GM23248 (cell line): Measurements from ENCODE around the gene PDCD4. TPM values are rescaled to one million over a fixed set of nuclear protein-coding genes. Genes with fewer than 3 reads are reported as not detected.

Experiments
- DNase-seq: peaks from one replicate; pipeline ENCODE4 v3.0.0-alpha.2; 2015
- H2AFZ ChIP-seq: fragments of 200-600 bp; sonication (generic); 2 replicates; pipeline ENCODE4 v1.6.1; 2016; ENCODE audit warnings: antibody characterized with exemption
- H3F3A ChIP-seq: fragments of 200-600 bp; sonication (generic); 2 replicates; pipeline ENCODE4 v1.6.1; 2016; ENCODE audit warnings: mild to moderate bottlenecking, antibody characterized with exemption, mixed run types; ENCODE audit not compliant: insufficient read depth
- H3K27ac ChIP-seq: fragments of 200-600 bp; sonication (generic); 2 replicates; pipeline ENCODE4 v1.5.1; 2016; ENCODE audit warnings: mild to moderate bottlenecking
- H3K27me3 ChIP-seq: fragments of 200-600 bp; sonication (generic); replicated peaks from 2 replicates; pipeline ENCODE4 v1.6.1; 2016; ENCODE audit warnings: mild to moderate bottlenecking; ENCODE audit not compliant: insufficient read depth
- H3K36me3 ChIP-seq: fragments of 200-600 bp; sonication (generic); 2 replicates; pipeline ENCODE4 v1.6.1; 2016; ENCODE audit warnings: low read depth, mild to moderate bottlenecking
- H3K4me1 ChIP-seq: fragments of 200-600 bp; sonication (generic); 2 replicates; pipeline ENCODE4 v1.6.1; 2016; ENCODE audit warnings: mild to moderate bottlenecking; ENCODE audit not compliant: insufficient read depth
- H3K4me2 ChIP-seq: fragments of 200-600 bp; sonication (generic); one replicate; pipeline ENCODE4 v1.6.1; 2016; ENCODE audit warnings: mild to moderate bottlenecking; ENCODE audit not compliant: unreplicated experiment
- H3K4me3 ChIP-seq: fragments of 200-600 bp; sonication (generic); 2 replicates; pipeline ENCODE4 v1.5.1; 2016; ENCODE audit warnings: mild to moderate bottlenecking
- H3K79me2 ChIP-seq: fragments of 200-600 bp; sonication (generic); 2 replicates; pipeline ENCODE4 v1.6.1; 2016; ENCODE audit warnings: mild to moderate bottlenecking; ENCODE audit not compliant: insufficient read depth
- H3K9ac ChIP-seq: fragments of 200-600 bp; sonication (generic); 2 replicates; pipeline ENCODE4 v1.6.1; 2016; ENCODE audit warnings: mild to moderate bottlenecking
- H3K9me2 ChIP-seq: fragments of 200-600 bp; sonication (generic); 2 replicates; pipeline ENCODE4 v1.6.1; 2016; ENCODE audit warnings: mixed run types, mild to moderate bottlenecking, moderate library complexity; ENCODE audit not compliant: insufficient read depth
- H3K9me3 ChIP-seq: fragments of 200-600 bp; sonication (generic); one replicate; pipeline ENCODE4 v1.6.1; 2017; ENCODE audit warnings: low read depth
- H4K20me1 ChIP-seq: fragments of 200-600 bp; sonication (generic); 2 replicates; pipeline ENCODE4 v1.6.0; 2016; ENCODE audit not compliant: insufficient read depth
- EZH2 ChIP-seq: fragments of 200-600 bp; sonication (generic); IDR thresholded peaks from 2 replicates; pipeline ENCODE4 v1.6.1; 2018; ENCODE audit warnings: antibody characterized with exemption, mild to moderate bottlenecking; ENCODE audit not compliant: insufficient read depth, poor library complexity, severe bottlenecking
- EZH2phosphoT487 ChIP-seq: fragments of 200-600 bp; sonication (generic); IDR thresholded peaks from 2 replicates; pipeline ENCODE4 v1.6.1; 2018; ENCODE audit warnings: antibody characterized with exemption, moderate library complexity, mild to moderate bottlenecking, low read depth; ENCODE audit not compliant: insufficient read depth
- WGBS, 2 experiments: methylation state at CpG; one replicate each; pipeline ENCODE4 v1.1.6; 2015 to 2017; ENCODE audit warnings: low lambda C conversion rate in 2 of 2, low coverage in 1 of 2; ENCODE audit errors: missing lambda C conversion rate in 2 of 2; 5-methylcytosine and 5-hydroxymethylcytosine counted together
- in situ Hi-C: fragments of 300-500 bp; cut with MboI; formaldehyde crosslinking; loops from 2 replicates; pipeline ENCODE4 v1.15.0; 2020
- polyA plus RNA-seq: library from polyadenylated mRNA; unstranded; fragments of >200 nt; fragmentation: Nextera tagmentation; extraction: Ambion mirVana; gene quantifications from 2 replicates; pipeline ENCODE4 v1.2.1, GENCODE V29; 2016
- total RNA-seq: library from RNA; depleted of rRNA; stranded (reverse); fragments of >200 nt; shearing (Covaris generic); gene quantifications from 2 replicates; pipeline ENCODE4 v1.2.3, GENCODE V29; 2014

Gene PDCD4
- total and polyA plus RNA-seq, 2 experiments from 2014 or later = 49.9 to 175 TPM

DNA sequence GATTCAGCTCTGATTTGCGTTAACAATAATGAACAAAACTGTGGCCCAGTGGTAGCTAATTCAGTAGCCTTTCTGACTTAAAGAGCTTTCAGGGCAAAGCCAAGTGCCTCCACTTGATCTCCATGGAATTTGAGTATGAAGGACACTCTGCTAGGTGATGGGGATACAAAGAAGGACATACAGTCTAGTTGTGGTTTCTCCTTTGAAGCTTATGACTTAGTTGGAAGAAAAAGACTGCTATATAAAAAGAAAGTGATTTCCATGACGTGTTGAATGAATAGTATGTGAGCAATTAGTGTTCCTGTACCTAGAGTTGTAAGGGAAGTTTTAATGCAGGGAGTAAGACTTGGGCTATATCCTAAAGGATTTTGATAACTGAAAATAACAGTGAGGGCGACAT, 8.3 kb downstream of the PDCD4 start:
- DNase-seq = no peak
- Histone ChIP-seq H3K27me3 (no peaks in the 10 kb centered on the region), H3K4me1 (peaks cover under 1% of the 10 kb centered on the region; the same call in 1 of the 2 replicates), H3K9ac (no peak overlapping the region), H2AFZ (no peak overlapping the region), H3K27ac (no peak overlapping the region), H4K20me1 (0 out of 2 replicates have a peak, but pooled peaks cover 5% of the 10 kb centered on the region), H3K36me3 (peaks cover 65% of the 10 kb centered on the region), H3F3A (no peaks in the 10 kb centered on the region), H3K4me2 (no peak overlapping the region), H3K4me3 (no peak overlapping the region), H3K9me2 (no peaks in the 10 kb centered on the region), H3K9me3 (no peaks in the 10 kb centered on the region), H3K79me2 (peaks cover 34% of the 10 kb centered on the region)
- no peak for TF ChIP-seq EZH2phosphoT487
- no peak for TF ChIP-seq EZH2
- 79 to 82% methylated on average over 3 of the region's 3 CpGs for WGBS, 2 experiments
- in situ Hi-C loops = loop anchor here (25.0 kb wide), 3 partner anchors 268 to 1257 kb away; partner anchors contain the start of gene SMNDC1

DNA sequence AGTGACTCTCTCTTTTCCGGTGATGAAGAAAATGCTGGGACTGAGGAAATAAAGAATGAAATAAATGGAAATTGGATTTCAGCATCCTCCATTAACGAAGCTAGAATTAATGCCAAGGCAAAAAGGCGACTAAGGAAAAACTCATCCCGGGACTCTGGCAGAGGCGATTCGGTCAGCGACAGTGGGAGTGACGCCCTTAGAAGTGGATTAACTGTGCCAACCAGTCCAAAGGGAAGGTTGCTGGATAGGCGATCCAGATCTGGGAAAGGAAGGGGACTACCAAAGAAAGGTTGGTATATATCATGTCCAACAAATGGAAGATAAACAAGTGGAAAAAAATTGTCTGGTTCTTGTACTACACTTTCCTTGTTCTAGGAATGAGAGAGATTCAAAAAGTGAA, 9.5 kb downstream of the PDCD4 start:
- Histone ChIP-seq H3K4me2 (no peak overlapping the region), H2AFZ (no peak overlapping the region), H3K36me3 (peaks cover 74% of the 10 kb centered on the region), H3K4me3 (no peak overlapping the region), H3K79me2 (peaks cover 22% of the 10 kb centered on the region), H3K9me2 (no peaks in the 10 kb centered on the region), H3K4me1 (no peaks in the 10 kb centered on the region), H3F3A (no peaks in the 10 kb centered on the region), H3K27ac (no peak overlapping the region), H3K9ac (no peak overlapping the region), H3K9me3 (no peaks in the 10 kb centered on the region), H4K20me1 (0 out of 2 replicates have a peak, but pooled peaks cover 5% of the 10 kb centered on the region), H3K27me3 (no peaks in the 10 kb centered on the region)
- no peak for DNase-seq
- in situ Hi-C loops = loop anchor here (25.0 kb wide), 3 partner anchors 269 to 1256 kb away; partner anchors contain the start of gene SMNDC1
- TF ChIP-seq EZH2 = no peak
- TF ChIP-seq EZH2phosphoT487 = no peak
- WGBS, 2 experiments = 95% methylated on average over 9 of the region's 9 CpGs

DNA sequence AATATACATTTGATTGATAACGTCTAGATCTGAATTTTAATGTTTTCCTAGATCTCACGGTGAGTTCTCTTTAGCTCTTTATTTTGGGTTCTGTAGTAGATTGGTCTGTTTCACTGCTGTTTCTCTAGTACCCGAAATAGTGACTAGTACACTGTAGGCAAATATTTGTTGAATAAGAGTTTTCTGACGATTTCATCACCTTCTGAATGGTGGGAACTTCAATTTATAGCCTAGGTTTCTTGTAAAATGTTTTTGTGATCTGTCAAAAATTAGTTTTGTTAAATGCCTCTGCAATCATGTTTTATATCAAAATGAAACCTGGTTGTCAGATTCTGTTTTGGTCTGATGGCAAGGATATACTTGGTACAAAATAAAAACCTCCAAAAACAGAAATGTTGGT, 10.2 kb downstream of the PDCD4 start:
- 61 to 69% methylated on average over 4 of the region's 4 CpGs for WGBS, 2 experiments
- Histone ChIP-seq H4K20me1 (0 out of 2 replicates have a peak, but pooled peaks cover 5% of the 10 kb centered on the region), H3K9me2 (no peaks in the 10 kb centered on the region), H3K36me3 (peaks cover 75% of the 10 kb centered on the region), H3K79me2 (peaks cover 19% of the 10 kb centered on the region; the same call in 1 of the 2 replicates), H3K4me3 (no peak overlapping the region), H3F3A (no peaks in the 10 kb centered on the region), H3K4me2 (no peak overlapping the region), H3K4me1 (no peaks in the 10 kb centered on the region), H3K9me3 (no peaks in the 10 kb centered on the region), H3K27ac (no peak overlapping the region), H3K9ac (no peak overlapping the region), H3K27me3 (no peaks in the 10 kb centered on the region), H2AFZ (no peak overlapping the region)
- TF ChIP-seq EZH2 = no peak
- TF ChIP-seq EZH2phosphoT487 = no peak
- in situ Hi-C loops = loop anchor here (25.0 kb wide), 3 partner anchors 270 to 1255 kb away; partner anchors contain the start of gene SMNDC1
- DNase-seq = peak; percentile 14

DNA sequence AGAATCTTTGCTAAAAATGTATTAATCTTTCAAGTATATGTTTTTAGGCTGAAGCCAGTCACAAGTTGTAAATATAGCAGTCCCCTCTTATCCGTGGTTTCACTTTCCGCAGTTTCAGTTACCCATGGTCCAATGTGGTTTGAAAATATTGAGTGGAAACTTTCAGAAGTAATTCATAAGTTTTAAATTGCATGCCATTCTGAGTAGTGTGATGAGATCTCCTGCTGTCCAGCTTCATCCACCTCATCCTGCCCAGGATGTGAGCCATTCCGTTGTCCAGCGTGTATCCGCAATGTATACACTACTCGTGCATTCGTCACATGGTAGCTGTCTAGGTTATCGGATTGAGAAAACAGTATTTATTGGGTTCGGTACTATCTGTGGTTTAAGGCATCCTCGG, 12.2 kb downstream of the PDCD4 start:
- WGBS, 2 experiments = 97 to 98% methylated on average over 10 of the region's 10 CpGs
- H3K9ac ChIP-seq = no peak overlapping the region
- H3K4me3 ChIP-seq = no peak overlapping the region
- DNase-seq = no peak
- in situ Hi-C loops = loop anchor here (25.0 kb wide), 3 partner anchors 272 to 1253 kb away; partner anchors contain the start of gene SMNDC1
- no peaks in the 10 kb centered on the region for H3K9me3 ChIP-seq
- H3K27me3 ChIP-seq = no peaks in the 10 kb centered on the region
- H3K27ac ChIP-seq = no peak overlapping the region
- TF ChIP-seq EZH2phosphoT487 (no peak), EZH2 (no peak)
- no peaks in the 10 kb centered on the region for H3F3A ChIP-seq
- peaks cover 77% of the 10 kb centered on the region for H3K36me3 ChIP-seq
- H4K20me1 ChIP-seq = no peaks in the 10 kb centered on the region
- H2AFZ ChIP-seq = no peak overlapping the region
- no peak overlapping the region for H3K4me2 ChIP-seq
- H3K4me1 ChIP-seq = no peaks in the 10 kb centered on the region
- peaks cover 9% of the 10 kb centered on the region; the same call in 1 of the 2 replicates for H3K79me2 ChIP-seq
- H3K9me2 ChIP-seq = no peaks in the 10 kb centered on the region
